ENCODE data around the gene NUP93.
"Not testable (repeated sequence)": the region's sequence is repeated elsewhere in the genome, so short reads cannot be mapped to it uniquely, and the experiment has no call there.

NUP93 gene

DNA sequence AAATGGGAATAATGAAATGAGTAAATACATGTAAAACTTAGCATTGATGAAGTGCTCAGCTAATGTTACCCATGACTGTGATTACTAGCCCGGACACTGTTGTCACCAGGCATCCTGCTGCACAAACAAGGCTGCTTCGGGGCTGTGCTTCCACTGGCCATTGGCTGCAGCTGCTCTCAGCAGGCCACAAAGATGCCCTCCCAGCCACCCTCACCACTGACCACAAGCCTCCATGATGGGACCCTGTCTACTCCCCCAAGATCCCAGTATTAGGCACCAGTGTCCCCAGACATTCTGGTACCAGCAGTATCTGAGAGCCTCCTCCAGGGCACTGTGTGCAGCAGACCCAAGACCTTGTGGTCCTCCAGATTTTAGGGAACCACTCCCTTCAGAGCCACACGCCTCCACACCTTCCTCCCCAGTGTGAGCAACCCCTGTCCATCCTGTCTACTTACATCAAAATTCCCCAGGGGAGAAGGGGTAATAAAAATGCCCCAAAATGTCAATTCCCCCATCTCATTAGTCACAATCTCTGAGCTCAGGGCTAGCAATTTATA, 19.7 kb upstream of the NUP93 start:
- DNase-seq = no peak

DNA sequence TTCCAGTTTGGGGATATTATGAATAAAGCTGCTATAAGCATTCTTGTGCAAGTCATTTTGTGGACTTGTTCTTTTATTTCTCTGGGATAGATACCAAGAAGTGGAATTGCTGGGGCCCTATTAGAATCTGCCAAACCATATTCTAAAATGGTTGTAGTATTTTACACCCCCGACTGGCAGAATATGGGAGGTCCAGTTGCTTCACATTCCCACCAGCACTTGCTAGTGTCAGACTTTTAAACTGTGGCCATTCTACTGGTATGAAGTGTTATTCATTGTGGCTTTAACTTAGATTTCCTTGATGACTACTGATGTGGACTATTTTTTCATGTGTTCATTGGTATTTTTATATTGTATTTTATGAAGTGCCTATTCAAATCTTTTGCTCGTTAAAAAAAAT, 18.1 kb upstream of the NUP93 start:
- DNase-seq = no peak

DNA sequence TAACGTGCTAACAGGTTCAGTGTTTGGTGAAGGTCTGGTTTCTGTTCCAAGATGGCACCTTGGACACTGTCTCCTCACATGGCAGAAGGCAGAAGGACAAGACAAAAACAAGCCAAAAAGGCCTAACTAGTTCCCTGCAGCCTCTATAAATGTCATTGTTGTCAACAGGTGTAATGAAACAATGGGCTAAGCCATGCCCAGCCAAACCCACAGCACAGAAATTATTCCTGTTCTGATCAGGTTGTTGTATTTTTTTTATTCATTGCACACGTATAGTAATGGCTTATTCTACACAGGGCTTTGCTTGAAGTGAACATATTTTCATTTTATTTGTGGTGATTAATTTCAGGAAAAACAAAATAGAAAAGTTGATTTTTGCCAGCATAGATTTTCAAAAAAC, 16.1 kb upstream of the NUP93 start:
- DNase-seq = no peak

DNA sequence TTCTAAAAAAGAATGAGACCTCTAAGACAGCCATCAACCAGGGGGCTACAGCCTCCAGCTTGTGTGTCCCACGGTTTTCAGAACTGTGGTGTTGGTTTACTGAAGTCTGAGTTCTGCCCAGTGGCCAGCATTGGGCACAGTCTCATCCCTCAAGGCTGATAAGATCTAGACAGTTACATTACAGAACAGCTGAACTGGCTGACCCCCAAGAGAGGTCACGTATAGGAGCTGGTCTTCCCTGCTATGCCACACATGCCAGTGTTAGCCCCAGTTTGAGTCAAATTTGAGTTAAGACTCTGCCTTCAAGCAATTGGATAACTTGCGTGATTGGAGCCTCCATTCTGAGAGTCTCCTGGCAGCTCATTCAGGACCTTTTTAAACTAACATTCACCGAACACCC, 14.8 kb upstream of the NUP93 start:
- DNase-seq = peak; percentile 51

DNA sequence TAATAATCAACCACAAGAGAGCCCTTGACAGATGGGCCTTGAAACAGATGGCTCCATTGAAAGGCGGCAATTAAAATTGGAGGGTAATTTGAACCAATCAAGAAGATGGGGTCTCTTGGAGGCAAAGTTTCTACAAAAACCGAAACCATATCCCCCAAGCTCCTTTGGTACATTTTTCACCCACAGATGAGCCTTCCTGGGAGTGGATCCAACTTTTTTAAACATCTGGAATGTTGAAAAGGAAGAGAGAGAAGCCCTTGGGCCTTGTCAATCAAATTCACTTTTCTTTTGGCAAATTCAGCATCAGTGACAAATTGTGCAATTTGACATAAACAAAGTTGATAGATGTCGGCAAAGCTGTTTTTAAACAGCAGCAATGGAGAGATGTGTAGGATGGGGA, 13.2 kb upstream of the NUP93 start:
- DNase-seq = no peak

DNA sequence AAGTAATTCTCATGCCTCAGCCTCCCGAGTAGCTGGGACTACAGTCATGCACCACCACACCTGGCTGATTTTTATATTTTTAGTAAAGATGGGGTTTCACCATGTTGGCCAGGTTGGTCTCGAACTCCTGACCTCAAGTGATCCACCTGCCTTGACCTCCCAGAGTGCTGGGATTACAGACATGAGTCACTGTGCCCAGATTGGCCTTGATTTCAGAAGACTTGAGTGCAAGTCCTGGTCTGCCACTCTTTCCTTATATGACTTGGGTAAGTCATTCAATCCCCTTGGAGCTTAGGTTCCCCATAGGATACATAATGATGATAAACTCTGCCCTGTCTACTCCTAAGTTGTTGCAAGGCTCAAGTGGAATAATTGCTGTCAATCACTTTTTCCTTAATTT, 12.4 kb upstream of the NUP93 start:
- not testable (repeated sequence) for DNase-seq

DNA sequence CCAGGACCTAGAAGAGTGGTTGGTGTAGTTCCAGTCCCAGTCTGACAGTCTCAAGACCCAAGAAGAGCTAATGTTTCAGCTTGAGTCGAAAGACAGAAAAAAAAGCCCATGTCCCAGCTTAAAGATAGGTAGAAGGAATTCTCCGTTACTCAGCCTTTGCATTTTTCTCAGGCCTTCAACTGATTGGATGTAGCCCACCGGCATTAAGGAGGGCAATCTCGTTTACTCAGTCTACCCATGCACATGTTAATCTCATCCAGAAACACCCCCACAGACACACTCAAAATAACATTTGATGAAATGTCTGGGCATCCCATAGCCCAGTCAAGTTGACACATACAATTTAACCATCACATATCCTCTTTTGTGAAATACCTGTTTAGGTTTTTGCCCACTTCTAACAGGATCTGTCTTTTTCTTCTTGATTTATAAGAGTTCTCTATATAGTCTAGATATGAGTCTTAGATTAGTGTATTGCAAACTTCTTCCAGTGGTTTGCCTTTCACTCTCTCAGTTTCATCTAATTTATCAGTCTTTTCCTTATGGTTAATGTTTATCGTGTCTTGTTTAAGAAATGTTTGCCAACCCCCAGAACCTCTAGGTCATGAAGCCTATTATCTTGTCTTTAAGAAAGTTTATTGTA, 7.6 kb upstream of the NUP93 start:
- DNase-seq = no peak

DNA sequence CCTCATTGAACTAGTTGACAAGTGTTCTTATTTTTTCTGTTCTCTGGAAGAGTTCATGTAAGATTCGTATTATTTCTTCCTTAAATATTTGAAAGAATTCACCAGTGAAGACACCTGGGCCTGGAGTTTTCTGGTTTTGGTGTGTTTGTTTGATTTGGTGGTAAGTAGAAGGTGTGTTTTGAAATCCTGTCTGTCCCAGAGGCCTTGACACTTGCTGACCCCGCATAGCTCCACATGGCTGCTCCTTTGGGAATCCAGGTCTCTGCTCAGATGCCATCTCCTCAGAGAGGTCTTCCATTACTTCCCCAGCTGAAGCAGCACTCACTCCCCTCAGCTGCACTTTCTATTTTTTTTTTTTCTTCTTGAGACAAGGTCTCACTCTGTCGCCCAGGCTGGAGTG, 5.7 kb upstream of the NUP93 start:
- no peak for DNase-seq

DNA sequence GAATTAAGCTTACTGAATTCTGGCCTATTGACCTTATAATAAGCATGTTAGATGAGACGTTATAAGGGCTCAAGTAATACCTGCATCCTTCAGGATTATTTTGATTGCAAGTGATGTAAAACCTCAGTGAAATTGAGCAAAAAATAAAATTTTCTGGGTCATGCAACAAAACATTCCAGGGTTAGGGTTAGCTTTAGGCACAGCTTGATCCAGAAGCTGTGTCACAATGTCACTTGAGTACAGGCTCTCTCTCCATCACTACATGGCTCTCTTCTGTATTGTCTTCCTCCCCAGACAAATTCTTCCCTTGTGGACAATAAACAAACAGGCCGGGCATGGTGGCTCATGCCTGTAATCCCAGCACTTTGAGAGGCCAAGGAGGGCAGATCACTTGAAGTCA, 3.6 kb upstream of the NUP93 start:
- no peak for DNase-seq

DNA sequence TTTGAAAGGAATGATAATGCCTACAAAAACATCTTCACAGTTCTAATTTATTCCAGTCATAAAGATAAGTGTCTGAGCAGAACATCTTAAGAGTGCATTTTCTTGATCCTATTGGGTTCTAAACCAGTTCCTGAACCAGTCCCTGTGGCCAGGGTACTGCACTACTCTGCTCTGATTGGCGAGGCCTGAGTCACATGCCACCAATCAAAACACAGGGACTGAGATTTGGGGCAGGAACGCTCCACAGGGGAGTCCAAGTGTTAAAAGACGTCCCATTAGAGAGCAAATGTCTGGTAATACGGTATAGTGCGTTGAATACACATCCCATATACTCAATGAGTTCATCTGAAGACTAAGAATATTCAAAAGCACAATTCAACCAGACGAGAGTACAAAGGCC, 3.0 kb upstream of the NUP93 start:
- DNase-seq = no peak

DNA sequence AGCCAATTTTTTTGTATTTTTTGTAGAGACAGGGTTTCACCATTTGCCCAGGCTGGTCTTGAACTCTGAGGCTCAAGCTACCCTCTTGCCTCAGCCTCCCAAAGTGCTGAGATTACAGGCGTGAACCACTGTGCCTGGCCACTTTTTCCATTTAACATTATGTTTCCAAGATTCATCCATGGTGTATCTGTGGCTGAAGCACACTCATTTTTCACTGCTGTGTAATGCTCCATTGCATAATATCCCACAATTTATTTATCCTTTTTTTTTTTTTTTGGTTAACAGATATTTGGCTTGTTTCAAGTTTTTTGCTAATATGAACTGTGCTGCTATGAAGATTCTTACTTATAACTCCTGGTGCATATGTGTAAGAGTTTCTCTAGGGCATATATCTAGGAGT, 1.9 kb upstream of the NUP93 start:
- DNase-seq = no peak

DNA sequence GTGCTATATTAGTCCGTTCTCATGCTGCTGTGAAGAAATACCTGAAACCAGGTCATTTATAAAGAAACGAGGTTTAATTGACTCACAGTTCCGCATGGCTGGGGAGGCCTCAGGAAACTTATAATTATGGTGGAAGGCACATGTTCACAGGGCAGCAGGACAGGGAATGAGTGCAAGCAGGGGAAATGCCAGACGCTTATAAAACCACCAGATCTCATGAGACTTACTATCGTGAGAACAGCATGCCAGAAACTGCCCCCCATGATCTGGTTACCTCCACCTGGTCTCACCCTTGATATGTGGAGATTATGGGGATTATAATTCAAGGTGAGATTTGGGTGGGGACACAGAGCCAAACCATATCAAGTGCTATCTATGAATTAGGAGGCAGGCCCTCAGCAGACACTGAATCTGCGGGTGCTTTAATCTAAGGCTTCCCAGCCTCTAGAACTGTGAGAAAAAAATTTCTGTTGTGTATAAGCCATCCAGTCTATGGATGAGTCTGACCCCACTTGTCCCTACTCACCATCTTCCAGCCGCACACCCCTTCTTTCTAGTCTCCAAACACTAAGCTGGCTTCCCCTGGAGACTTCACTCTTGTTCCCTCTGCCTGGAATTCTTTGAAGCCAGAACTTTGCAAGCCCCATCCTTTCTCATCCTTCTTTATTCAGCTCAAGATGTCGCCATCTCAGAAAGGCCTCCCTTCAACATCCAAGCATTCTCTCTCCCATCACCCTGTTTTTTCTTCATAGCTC, 772 bp upstream of the NUP93 start:
- peak; percentile 53 for DNase-seq

DNA sequence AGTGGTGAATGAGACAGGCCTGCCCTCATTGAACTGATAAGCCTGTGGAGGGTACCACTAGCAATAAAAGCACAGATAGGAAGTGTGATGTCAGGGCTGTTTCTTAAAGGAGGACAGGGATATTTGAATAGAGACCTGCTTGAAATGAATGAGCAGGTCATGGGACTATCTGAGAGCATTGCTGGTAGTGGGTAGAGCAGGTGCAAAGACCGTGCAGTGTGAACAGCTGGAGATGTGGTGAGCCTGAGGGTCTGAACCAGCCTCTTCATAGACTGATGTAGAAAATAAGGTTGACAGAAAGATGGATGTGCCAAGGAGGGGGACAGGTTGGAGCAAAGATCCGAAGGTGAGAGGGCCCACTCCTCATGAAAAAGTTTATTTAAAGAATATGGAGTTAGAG, 2.4 kb downstream of the NUP93 start:
- DNase-seq = no peak

DNA sequence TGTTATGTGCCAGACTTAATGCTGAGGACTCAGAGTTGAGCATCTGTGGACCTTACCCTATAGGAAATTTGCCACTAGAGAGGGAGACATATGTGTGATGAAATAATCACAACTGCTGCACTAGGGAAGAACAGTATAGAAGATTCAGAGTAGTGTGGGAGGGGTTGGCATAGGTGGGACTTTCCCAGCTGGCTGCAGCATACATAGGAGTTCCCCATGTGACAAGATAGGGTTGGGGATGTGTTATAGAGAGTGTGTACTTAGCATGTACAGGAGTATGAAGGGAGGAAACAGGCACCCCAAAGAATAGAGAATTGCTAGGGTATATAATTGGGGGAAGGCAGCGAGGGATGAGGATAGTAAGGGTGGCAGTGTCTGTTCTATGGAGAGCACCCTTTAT, 2.9 kb downstream of the NUP93 start:
- DNase-seq = no peak

DNA sequence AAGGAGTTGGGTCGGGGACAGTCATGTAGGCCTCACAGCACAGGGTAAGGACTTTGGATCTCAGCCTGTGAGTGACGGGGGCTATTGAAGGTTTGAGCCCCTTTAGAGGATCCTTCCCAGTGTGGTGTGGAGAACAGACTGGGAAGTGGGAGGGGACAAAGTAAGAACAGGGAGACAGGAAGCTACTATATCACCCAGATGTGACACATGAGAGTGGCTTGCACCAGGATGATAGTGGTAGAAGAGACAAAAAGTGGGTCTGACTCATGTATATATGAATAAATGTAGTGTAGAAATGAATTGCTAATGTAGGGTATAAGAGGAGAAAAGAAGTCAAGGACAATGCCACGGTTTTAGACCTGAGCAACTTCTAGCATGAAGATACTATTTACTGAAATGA, 4.5 kb downstream of the NUP93 start:
- no peak for DNase-seq

DNA sequence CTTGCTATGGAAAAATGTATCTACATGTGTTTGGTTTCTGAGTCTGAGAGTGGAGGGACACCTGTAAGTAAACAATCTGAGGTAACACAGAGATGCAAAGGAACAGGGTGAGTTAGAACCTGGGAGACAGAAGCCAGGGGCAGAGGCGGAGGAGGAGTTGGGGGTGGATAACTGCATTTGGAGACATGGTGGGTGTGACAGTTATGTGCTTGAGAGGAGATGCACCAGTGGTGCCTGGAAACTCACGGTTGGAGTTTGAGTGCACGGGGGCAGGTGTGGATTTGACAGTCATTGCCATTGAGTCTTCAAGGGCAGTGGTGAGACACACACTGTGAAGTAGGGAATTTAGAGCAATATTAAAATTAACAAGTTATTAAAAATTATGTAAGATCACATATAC, 6.5 kb downstream of the NUP93 start:
- DNase-seq = no peak

DNA sequence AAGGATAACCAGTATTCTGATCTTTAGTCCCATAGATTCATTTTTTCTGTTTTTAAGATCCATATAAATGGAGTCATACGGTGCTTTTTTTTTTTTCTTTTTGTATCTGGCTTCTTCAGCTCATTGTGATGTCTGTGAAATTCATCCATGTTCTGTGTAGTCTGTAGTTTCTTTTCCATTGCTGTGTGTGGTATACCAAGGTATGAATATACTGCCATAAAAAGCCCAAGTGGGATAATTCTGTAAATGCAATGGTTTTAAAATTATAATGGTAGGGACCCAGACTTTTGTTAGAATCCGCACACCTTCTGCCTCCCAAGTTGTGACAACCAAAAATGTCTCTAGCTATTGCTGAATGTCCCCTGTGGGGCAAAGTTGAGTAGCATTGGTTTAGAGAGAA, 7.6 kb downstream of the NUP93 start:
- no peak for DNase-seq

DNA sequence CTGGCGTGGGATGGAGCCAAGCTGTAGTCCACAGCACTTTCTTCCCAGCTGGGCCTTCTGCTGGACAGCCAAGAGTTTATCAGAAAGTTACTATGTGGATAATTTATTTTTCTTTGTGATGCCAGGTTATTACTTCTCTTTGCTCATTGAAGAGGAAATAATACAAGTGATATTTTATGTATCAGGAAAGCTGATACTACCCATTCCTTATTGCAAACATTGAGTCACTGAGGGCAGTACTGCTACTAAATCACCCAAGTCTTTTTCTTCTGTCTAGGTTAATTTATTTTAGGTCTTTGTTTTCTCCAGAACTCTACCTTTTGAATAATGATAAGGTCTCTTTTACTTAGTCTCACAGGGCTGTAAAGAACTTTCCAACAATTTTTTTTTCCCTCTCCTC, 8.3 kb downstream of the NUP93 start:
- DNase-seq = no peak

DNA sequence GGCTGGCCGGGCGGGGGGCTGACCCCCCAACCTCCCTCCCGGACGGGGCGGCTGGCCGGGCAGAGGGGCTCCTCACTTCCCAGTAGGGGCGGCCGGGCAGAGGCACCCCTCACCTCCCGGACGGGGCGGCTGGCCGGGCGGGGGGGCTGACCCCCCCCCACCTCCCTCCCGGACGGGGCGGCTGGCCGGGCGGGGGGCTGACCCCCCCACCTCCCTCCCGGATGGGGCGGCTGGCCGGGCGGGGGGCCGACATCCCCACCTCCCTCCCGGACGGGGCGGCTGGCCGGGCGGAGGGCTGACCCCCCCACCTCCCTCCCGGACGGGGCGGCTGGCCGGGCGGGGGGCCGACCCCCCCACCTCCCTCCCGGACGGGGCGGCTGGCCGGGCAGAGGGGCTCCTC, 9.4 kb downstream of the NUP93 start:
- not testable (repeated sequence) for DNase-seq

DNA sequence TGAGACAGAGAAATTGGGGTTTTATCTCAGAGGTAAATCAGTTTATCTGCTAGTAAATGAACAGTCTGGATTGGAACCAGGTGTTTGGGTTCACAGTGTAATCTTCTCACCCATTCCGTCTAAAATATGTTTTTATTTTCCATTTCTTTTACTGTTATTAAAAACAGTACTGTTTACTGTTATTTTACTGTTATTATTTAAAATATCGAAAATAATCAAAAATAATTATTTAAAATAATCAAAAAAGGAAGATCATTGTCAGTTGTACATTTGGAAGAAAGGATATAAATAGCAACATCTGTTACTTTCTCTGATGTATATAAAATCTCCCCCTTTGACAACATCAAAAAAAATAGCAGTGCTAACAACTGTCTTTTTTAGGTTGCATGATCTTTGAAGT, 11.5 kb downstream of the NUP93 start:
- no peak for DNase-seq

DNA sequence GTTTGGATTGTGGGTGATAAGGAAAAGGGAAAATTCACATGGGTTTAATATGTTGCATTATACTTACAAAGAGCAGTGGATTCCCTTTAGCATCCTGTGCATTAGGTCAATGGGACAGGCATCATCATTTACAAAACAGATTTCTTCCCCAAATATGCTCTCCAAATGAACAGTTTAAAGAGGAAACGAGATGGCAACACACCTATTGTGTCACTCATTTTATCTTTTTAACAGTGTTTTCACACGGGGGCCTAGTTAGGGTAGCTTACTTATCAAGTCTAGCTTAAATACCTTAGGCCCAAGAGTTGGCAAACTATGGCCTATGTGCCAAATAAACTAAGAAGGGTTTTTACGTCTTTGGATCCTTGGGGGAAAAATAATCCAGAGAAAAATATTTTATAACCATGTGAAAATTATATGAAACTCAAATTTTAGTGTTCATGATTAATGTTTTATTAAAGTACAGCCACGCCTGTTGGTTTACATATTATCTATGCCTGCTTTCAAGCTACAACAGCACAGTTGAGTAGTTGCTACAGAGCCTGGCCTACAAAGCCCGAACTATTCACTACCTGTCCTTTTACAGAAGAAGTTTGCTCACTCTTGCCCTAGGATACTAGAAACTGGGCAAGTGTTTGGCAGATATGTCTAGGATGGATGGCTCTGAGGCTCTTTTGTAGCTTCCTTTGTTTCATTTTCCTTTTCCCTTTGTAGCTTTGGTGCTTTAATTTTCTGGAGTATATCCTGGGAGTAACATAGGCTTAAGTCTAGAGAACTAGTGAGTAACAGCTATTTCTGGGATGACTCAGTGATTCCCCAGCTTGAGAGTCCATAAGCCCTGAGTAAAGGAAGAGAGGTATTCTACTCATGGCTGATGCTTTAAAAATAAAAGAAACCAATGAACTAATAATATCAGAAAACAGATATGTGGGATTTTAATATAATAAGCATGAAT, 12.4 kb downstream of the NUP93 start:
- DNase-seq = no peak

DNA sequence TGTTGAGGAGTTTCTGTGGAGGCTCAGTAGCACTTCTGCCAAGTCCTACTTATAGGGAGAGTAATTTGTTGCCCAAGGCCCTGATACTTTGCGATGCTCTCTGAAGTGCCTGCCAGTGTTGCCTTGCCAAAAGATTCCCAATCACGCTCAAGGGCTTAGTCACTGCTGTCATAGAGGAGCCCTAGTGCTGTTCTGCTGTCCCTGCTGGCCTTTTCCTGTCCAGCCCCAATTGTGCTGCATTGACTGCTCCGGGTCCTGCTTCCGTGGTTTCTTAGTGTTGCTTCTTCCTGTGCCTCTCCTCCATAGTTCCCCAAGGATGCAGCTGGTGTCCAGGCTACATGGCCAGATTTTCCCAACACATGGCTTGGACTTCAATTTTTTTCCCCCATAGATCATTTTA, 13.9 kb downstream of the NUP93 start:
- no peak for DNase-seq

DNA sequence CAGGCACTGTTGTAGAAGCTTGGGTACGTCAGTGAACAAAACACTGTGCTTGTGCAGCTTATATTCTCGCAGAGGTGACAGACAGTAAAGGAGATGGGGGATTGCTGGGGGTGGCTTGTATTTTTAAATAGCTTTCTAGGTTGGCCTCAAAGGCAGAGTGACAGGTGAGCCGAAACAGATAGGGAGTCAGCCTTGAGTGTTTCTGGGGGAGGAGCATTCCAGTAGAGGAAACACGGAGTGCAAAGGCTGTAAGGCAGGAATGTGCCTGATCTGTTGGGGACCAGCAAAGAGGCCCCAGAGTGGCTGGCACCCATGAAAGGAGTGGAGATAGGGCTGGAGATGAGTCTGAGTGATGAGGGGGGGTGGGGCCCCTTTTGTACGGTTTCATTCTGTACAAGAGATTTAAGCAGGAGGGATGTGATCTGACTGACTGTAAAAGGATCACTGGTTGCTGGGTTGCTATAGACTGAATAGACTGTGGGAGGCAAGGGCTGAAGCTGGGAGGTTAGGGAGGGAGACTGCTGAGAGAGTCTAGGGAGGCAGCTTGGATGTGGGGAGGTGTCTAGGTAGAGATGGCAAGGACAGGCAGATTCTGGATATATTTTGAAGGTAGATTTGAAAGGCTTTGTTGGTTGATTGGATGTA, 15.2 kb downstream of the NUP93 start:
- DNase-seq = no peak

Data from hematopoietic multipotent progenitor cell treated with erythropoietin and hydrocortisone succinate and interleukin-3 and kit ligand, for 8 days (in vitro differentiated cells).